ENCODE results near the gene MOV10.

MOV10 gene

GRCh38 chr1:112646225-112646624, 28.2 kb upstream of the MOV10 start:
- no peak for DNase-seq
- Mint-ChIP-seq H3K27ac (no peak overlapping the region), H3K9me3 (no peaks in the 10 kb centered on the region), H3K4me3 (no peak overlapping the region), H3K4me1 (peaks cover 21% of the 10 kb centered on the region), H3K27me3 (no peaks in the 10 kb centered on the region)
- no peak for ATAC-seq

- no peaks in the 10 kb centered on the region for H3K27me3 Mint-ChIP-seq
- ATAC-seq, result no peak
- H3K4me3 Mint-ChIP-seq, result no peak overlapping the region
- DNase-seq, result no peak
- peaks cover 2% of the 10 kb centered on the region for H3K4me1 Mint-ChIP-seq
- peak overlapping the region; percentile 13 to 88 for H3K27ac Mint-ChIP-seq
- H3K9me3 Mint-ChIP-seq, result no peaks in the 10 kb centered on the region
These were observed 23.3 kb upstream of the MOV10 start for GRCh38 chr1:112651205-112651604.

- no peak for ATAC-seq
- DNase-seq, result no peak
- H3K27me3 Mint-ChIP-seq, result no peaks in the 10 kb centered on the region
- H3K9me3 Mint-ChIP-seq, result peaks cover 0 to 3% of the 10 kb centered on the region in 2 donors
- no peak overlapping the region for H3K4me3 Mint-ChIP-seq
- peak overlapping the region in 1 of 2 donors; percentile 15 for H3K27ac Mint-ChIP-seq
- H3K4me1 Mint-ChIP-seq, result peaks cover 25% of the 10 kb centered on the region
These were observed 8.6 kb upstream of the MOV10 start for GRCh38 chr1:112665857-112666256.

- DNase-seq (no peak), ATAC-seq (no peak)
- Mint-ChIP-seq H3K27ac (peak overlapping the region; percentile 67 to 81), H3K27me3 (no peaks in the 10 kb centered on the region), H3K4me3 (no peak overlapping the region), H3K4me1 (peaks cover 25% of the 10 kb centered on the region), H3K9me3 (peaks cover 0 to 3% of the 10 kb centered on the region in 2 donors)
These were observed 7.5 kb upstream of the MOV10 start for GRCh38 chr1:112666946-112667345.

- Mint-ChIP-seq H3K27me3 (no peaks in the 10 kb centered on the region), H3K4me1 (peaks cover 59% of the 10 kb centered on the region)
These were observed 2.5 kb upstream of the MOV10 start for GRCh38 chr1:112672009-112672408.

GRCh38 chr1:112672842-112673241, 1.6 kb upstream of the MOV10 start:
- ATAC-seq (no peak), DNase-seq (no peak)
- no peaks in the 10 kb centered on the region for H3K27me3 Mint-ChIP-seq
- H3K27ac Mint-ChIP-seq, result no peak overlapping the region
- H3K9me3 Mint-ChIP-seq, result no peaks in the 10 kb centered on the region
- H3K4me1 Mint-ChIP-seq, result peaks cover 59% of the 10 kb centered on the region
- no peak overlapping the region for H3K4me3 Mint-ChIP-seq

More at GRCh38 chr1:112672009-112672408, 2.5 kb upstream of the MOV10 start:
- DNase-seq (no peak), ATAC-seq (no peak)
- Mint-ChIP-seq H3K9me3 (peaks cover 0 to 3% of the 10 kb centered on the region in 2 donors), H3K4me3 (no peak overlapping the region), H3K27ac (peak overlapping the region in 1 of 2 donors; percentile 15)

- DNase-seq (no peak), ATAC-seq (peak; percentile 3)
- Mint-ChIP-seq H3K27me3 (no peaks in the 10 kb centered on the region), H3K4me1 (peaks cover 59% of the 10 kb centered on the region), H3K27ac (peak overlapping the region; percentile 98 to 99), H3K9me3 (no peaks in the 10 kb centered on the region), H3K4me3 (peak overlapping the region; percentile 97 to 99)
These were observed 643 bp upstream of the MOV10 start for GRCh38 chr1:112673592-112674439.

GRCh38 chr1:112674986-112675727, 698 bp downstream of the MOV10 start:
- H3K4me3 Mint-ChIP-seq, result peak overlapping the region; percentile 97 to 99
- peaks cover 53% of the 10 kb centered on the region for H3K4me1 Mint-ChIP-seq
- no peaks in the 10 kb centered on the region for H3K27me3 Mint-ChIP-seq
- peak overlapping the region; percentile 98 to 99 for H3K27ac Mint-ChIP-seq
- peak; percentile 79 for ATAC-seq
- DNase-seq, result peak; percentile 56 to 58
- no peaks in the 10 kb centered on the region for H3K9me3 Mint-ChIP-seq

GRCh38 chr1:112675728-112676381, 1.4 kb downstream of the MOV10 start:
- Mint-ChIP-seq H3K27ac (peak overlapping the region; percentile 45 to 53), H3K27me3 (no peaks in the 10 kb centered on the region), H3K9me3 (no peaks in the 10 kb centered on the region), H3K4me3 (peak overlapping the region; percentile 82 to 87), H3K4me1 (peaks cover 53% of the 10 kb centered on the region)
- ATAC-seq (no peak), DNase-seq (no peak)

- DNase-seq (no peak), ATAC-seq (no peak)
- H3K27ac Mint-ChIP-seq, result no peak overlapping the region
- no peaks in the 10 kb centered on the region for H3K27me3 Mint-ChIP-seq
- H3K4me3 Mint-ChIP-seq, result peak overlapping the region in 1 of 2 donors; percentile 4
- H3K9me3 Mint-ChIP-seq, result no peaks in the 10 kb centered on the region
- H3K4me1 Mint-ChIP-seq, result peaks cover 53% of the 10 kb centered on the region
These were observed 2.1 kb downstream of the MOV10 start for GRCh38 chr1:112676543-112676942.

- Mint-ChIP-seq H3K4me3 (no peak overlapping the region), H3K4me1 (peaks cover 53% of the 10 kb centered on the region), H3K27ac (no peak overlapping the region), H3K9me3 (no peaks in the 10 kb centered on the region), H3K27me3 (no peaks in the 10 kb centered on the region)
- ATAC-seq (no peak), DNase-seq (no peak)
These were observed 3.0 kb downstream of the MOV10 start for GRCh38 chr1:112677501-112677900.

GRCh38 chr1:112678605-112679004, 4.1 kb downstream of the MOV10 start:
- ATAC-seq (no peak), DNase-seq (no peak)
- no peaks in the 10 kb centered on the region for H3K9me3 Mint-ChIP-seq

GRCh38 chr1:112685913-112686312, 11.5 kb downstream of the MOV10 start:
- H3K27ac Mint-ChIP-seq, result no peak overlapping the region
- H3K27me3 Mint-ChIP-seq, result no peaks in the 10 kb centered on the region
- peaks cover 7% of the 10 kb centered on the region for H3K4me1 Mint-ChIP-seq
- ATAC-seq (no peak), DNase-seq (no peak)
- no peak overlapping the region for H3K4me3 Mint-ChIP-seq
- H3K9me3 Mint-ChIP-seq, result no peaks in the 10 kb centered on the region

More at GRCh38 chr1:112678605-112679004, 4.1 kb downstream of the MOV10 start:
- no peak overlapping the region for H3K4me3 Mint-ChIP-seq
- no peaks in the 10 kb centered on the region for H3K27me3 Mint-ChIP-seq
- H3K27ac Mint-ChIP-seq, result no peak overlapping the region
- H3K4me1 Mint-ChIP-seq, result peaks cover 45% of the 10 kb centered on the region

GRCh38 chr1:112686417-112686816, 12.0 kb downstream of the MOV10 start:
- Mint-ChIP-seq H3K27ac (no peak overlapping the region), H3K4me3 (no peak overlapping the region), H3K9me3 (no peaks in the 10 kb centered on the region), H3K4me1 (peaks cover 7% of the 10 kb centered on the region), H3K27me3 (no peaks in the 10 kb centered on the region)
- ATAC-seq, result no peak
- no peak for DNase-seq

- Mint-ChIP-seq H3K27me3 (no peaks in the 10 kb centered on the region), H3K27ac (peak overlapping the region in 1 of 2 donors; percentile 74), H3K4me3 (no peak overlapping the region), H3K9me3 (no peaks in the 10 kb centered on the region), H3K4me1 (peaks cover 7% of the 10 kb centered on the region)
- DNase-seq, result no peak
- no peak for ATAC-seq
These were observed 12.4 kb downstream of the MOV10 start for GRCh38 chr1:112686835-112687234.
